DMS 273 treated with DMSO at 0.1 percent for 48 hours (cell line): ENCODE data around the gene SYNDIG1.
"Not testable (repeated sequence)": the region's sequence is repeated elsewhere in the genome, so short reads cannot be mapped to it uniquely, and the experiment has no call there.

ENCODE experiments used
- DNase-seq: peaks from one replicate; lab custom pipeline; 2025; lab: John Stamatoyannopoulos, UW

The SYNDIG1 gene

DNA sequence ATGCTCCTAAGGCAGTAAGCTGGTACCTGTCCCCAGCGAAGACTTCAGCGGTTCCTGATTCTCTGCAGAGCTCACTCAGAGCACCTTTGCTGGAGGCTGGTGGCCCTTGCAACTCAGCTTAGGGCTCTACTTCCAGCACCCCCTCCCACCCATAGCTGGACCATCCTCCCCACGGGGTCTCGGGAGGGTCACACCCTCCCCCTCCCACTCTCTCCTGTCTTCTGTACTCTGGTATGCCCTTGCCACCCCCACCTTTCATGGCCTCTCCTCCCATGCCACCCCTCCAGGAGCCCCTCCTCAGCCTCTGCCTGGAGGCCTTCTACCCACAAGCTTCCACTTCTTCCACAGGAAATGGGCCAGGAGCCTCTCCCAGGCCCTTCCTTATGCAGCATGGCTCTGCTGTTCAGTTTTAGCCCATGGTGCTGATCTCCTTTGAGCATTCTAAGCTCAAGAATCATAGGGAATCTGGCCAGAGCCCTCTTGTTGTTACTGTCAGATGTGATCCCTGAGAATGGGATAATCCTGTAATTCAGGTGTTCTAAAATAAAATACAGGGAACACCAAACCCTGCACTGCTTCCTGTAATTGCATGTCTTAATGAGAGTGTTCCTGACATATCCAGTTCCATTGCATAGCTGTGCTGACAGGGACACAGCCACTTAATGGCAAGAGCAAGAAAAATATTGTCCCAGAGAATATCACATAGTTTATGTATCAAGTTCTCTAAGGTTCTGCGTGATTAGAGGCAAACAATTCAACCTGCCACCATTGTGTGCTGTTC is 142.1 kb downstream of the SYNDIG1 start:
- no peak for DNase-seq

DNA sequence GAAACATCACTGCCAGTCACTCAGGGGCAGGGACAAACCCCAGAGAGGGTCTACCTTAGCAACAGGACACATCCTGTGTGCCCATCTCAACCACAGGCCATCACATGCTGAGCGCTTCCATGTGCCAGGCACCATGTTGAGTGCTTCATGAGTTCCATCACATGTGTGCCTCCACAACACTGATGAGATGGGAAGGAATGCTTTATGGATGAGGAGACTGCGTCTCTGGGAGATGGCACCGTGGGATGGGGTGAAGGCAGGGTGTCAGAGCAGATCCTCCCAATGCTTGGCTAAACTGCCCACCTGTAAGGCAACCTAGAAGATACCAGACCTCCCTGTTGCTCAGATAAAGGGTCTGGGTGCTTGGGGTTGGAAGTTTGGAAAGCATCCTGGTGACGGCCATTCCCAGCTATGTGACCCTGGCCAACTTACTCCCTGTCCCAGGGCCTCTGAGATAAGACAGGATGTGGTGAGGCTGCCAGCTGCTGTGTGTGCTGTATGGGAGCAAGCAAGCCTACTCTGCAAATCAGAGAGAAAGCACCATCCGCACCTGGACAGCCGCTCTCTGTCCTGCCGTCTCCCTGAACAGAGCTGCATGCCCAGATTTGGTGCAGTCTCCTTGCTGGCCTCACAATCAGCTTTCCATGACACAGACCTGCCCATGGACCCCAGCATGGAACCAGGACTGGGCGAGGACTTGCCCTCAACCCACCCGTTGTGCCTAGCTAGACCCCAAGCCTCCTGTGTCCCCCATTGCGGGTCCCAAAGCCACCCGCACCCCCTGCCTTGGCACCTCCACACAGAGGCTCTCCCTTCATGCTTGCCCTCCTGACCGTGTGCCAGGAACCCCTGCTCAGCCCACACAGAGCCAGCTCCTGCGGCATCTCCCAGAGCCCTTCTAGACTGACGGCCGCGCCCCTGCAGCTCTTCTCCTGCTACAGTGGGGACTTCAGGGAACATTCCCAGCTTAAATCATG is 143.7 kb downstream of the SYNDIG1 start:
- DNase-seq: no peak

DNA sequence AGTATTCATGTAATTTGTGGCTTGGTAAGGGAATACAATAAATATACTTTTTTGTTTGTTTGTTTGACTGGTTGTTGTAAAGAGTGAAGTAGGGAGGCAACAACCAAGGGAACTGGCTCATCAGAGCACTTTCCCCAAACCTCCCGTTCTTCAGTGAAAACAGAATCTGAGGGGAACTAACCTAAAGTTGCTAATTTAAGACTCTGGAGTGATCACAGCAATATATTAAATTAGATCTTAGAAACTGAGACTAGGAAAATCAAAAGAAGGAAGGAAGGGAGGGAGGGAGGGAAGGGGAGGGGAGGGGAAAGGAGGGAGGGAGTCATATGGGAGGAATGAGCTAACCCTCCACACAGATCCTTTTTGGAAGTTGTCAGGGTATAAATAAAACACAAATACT is 144.9 kb downstream of the SYNDIG1 start:
- no peak for DNase-seq

DNA sequence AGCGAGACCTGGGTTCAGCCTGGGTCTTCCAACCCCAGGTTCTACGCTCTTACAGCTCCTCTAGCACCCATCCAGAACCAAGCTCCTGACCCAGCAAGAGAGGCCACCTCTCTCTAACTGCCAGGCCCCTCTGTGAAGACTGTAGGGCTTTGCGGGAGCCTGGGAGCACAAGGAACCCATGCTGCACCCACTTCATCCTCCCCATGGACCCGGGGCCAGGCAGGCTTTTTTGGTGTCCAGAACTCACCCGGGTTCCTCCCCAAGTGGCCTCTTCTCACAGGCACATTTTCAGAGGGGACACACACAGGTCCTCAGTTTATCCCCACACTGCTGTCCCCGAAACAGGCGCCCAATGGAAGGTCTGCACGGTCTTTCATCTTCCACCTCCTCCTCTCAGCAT is 145.9 kb downstream of the SYNDIG1 start:
- no peak for DNase-seq

DNA sequence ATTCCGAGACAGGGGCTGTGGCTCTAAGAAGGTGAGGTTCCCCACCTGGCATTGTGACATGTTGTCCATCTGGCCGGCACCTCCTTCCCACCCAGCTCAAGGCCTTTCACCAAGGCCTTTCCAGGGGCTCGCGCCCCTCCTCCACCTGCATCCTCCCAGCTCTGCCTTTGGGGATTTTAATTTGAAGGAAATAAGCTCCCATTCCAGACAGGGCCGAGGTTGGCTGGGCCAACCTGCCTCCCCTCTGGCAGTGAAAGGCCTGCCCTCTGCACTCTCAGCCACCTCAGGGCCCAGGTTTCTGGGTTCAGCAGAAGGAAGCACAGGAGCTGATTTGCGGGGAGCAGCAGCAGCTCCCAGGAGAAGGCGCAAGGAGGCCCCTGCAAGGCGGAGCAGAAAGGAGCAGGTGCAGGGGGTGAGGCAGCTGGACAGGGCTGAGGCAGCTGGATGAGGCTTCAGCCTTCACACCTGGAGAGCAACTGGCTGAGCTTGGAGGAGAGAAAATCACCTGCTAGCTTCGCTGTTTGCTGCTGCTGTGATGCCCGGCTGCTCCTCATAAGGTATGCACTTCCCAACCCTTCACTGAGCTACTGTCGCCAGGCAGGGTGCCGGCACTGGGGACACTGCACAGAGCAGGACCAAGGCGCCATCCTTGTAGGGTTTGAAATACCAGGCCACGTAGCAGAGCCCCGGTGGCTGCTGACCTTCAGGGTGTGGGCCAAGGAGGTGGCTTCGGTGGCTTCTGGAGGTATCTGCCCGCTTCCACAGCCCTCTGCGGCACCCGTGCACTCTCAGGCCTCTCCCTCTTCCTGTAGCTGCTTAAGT is 147.0 kb downstream of the SYNDIG1 start:
- DNase-seq: no peak

DNA sequence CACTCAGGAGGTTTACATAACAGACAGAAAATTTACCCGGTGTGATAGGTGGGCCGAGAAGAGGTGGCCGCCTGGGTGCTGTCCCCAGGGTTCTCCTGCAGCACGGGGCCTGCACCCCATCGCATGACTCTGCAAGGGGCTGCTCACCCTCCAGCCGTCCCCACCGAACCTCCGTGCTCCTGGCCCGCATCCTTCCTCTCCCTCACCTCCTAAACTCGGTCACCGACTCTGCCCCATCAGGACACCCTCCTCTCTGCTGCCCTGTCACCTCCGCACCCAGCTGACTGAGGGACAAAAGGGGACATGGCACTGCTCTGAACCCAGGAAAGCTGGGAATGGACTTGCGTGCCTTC is 147.6 kb downstream of the SYNDIG1 start:
- no peak for DNase-seq

DNA sequence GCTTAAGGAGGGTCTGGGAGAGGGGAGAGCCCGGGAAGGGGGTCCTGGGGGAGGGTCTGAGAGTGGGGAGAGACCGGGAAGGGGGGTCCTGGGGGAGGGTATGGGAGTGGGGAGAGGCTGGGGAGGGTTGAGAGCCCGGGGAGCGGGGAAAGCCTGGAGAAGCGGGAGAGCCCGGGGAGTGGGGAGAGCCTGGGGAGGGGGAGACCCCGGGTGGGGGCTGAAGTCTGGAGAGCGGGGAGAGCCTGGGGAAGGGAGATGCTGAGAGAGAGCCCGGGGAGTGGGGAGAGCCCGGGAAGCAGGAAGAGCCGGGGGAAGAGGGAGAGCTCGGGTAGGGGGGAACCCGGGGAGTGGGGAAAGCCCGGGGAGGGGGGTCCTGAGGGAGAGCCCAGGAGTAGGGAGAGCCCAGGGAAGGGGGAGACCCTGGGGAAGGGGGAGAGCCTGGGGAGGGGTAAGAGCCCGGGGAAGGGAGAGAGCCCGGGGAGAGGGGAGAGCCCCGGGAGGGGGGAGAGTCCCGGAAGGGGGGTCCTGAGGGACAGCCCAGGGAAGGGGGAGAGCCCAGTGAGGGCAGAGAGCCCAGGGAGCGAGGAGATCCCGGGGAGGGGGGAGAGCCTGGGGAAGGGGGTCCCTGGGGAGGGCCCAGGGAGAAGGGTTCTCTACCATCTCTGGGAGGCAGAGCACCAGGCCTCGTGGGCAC is 148.5 kb downstream of the SYNDIG1 start:
- DNase-seq: no peak

DNA sequence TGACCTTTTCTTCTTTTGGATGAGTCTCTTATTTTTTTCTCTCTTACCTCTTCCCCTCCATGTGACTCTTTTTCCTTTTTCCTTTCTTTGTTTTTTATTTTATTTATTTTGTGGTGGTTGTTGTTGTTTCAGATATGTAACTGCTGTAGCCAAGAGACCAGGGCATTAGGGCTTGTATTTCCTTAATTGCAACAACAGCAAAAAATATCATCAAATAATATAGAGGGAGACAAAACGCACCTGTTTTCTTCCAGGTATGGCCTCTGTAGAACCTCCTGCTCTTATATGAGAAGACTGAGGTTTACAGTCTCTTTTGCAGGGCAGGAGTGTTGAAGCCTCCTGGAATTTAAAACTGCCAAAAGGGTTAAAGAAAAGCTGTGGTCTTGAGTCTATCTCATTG is 149.3 kb downstream of the SYNDIG1 start:
- DNase-seq: no peak

DNA sequence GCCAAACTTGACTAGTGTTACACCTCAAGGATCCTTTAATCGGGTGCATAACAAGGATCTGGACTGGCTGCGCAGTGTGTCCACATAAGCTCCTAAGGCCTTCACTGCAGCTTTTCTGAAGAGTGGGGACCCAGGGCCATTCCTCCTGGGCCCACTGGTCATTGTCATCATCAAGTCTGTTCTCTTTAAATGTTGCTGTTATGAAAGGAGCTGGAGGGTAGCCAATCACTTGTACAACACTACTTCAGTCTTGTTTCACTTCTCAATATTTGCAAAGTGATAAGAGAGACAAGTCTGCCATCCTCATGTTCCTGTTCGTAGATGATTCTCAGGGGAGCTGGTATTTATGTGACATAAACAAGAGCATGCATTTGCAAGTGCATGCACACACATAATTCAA is 149.8 kb downstream of the SYNDIG1 start:
- no peak for DNase-seq

DNA sequence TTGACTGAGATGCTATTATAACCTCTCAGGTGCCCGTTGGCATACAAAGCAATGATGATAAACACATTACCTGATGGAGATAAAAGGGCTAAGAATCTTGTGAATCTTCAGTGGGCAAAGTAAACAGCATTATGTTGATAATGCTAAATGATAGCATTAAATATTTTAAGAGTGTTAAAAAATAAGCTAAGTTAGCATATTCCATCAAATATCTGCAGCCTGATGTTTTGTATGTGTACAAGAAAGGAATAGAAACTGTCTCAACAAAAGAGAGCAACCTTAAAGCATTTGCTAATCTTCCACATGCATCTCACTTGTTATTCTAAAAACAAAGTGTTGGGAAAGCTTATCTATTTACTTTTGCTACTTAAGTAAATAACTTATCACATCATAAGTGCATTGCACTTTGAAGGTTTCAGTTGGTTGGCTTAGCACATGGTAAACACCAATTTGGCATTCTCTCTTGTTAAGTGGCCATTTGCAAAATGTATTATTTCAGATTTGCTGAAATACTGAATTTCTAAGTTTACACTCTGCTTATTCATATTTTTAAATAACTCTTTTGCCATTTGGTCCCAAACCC is 151.6 kb downstream of the SYNDIG1 start:
- DNase-seq: no peak

DNA sequence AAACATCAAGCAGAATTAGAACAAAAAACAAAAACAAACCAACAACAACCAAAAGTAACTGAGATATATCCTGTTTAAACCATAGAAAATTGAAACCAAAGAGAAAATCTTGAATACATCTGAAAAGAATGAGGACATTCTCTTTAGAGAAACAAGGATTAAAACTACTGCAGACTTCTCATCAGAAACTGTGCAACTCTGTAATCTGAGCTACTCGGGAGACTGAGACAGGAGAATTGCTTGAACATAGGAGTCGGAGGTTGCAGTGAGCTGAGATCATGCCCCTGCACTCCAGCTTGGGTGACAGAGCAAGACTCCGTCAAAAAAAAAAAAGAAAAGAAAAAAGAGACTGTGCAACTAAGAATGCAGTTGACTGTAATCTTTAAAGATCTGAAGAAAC is 153.4 kb downstream of the SYNDIG1 start:
- DNase-seq: no peak

DNA sequence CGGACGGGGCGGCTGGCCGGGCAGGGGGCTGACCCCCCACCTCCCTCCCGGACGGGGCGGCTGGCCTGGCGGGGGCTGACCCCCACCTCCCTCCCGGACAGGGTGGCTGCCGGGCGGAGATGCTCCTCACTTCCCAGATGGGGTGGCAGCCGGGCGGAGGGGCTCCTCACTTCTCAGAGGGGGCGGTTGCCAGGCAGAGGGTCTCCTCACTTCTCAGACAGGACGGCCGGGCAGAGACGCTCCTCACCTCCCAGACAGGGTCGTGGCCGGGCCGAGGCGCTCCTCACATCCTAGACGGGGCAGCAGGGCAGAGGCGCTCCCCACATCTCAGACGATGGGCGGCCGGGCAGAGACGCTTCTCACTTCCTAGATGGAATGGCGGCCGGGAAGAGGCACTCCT is 156.7 kb downstream of the SYNDIG1 start:
- DNase-seq: not testable (repeated sequence)

DNA sequence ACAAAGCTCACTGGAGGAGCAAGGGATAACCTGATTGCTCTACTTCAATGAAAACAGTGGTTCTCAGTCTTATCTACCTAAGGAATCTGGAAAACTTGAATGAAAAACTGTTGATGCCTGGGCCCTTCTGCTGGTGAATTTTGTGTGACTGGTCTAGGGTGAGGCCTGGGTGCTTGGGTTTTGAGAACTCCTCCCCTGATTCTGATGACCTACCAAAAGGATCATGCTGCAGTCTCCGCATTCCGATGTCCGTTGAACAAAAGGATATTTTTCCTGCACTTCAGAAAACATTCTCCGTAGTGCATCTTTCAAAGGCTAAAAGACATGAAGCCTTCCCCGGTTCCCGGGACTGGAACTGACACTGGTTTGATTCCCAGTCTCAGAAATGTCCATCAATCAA is 157.9 kb downstream of the SYNDIG1 start:
- no peak for DNase-seq

DNA sequence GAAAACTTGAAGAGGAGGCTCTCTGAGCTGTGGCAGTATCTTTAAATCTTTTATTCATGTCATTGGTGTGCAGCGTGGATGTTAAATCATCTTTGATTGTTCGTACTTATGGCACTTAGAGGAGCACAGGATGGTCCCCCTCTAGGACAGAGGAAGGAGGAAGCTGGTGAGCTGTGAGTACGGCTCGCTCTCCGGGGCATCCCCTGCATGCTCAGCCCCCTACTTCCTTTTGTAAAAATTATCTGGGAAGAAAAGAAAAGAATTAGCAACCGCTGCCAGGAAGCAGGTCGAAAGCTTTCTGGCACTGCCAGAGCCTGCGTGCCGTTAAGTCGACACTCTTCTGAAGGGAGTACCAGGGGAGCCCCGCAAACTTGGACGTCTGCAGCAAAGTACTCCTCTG is 158.5 kb downstream of the SYNDIG1 start:
- no peak for DNase-seq

DNA sequence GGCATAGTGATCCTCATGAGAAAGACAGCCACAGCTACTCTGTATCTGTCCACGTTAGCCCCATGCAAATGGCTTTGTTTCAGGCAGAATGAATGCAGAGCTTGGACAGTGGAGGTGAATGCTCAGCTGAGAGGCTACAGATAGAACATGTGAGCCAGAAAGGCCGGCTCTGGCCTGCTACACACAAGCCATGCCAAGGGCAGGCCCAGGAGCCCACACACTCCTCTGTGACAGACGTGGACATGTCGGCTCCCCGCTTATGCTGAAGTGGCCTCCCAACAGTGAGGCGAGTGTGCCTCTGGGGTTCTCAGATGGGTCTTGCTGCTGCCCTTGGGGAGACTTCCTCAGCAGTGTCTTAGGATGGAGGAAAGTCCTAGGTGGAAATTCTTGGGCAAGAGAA is 159.6 kb downstream of the SYNDIG1 start:
- DNase-seq: no peak

DNA sequence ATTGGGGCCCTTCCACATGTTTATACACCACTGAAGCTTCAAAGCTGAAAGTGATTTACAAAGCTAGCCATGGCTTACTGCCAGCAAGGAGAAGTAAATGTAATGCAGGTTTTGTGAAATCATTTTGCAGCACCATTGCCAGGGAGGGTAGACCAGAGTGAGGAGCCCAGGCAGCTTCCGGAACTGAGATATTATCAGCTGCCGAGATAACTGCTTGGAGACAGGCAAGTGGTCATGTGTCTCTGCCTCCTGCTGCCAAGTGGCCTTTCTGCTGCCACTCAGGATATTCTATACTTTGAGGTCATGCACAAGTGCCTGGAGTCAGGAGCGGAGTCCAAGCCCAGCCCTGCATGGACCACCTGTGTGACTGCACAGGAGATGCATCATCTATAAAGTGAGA is 160.2 kb downstream of the SYNDIG1 start:
- DNase-seq: no peak

DNA sequence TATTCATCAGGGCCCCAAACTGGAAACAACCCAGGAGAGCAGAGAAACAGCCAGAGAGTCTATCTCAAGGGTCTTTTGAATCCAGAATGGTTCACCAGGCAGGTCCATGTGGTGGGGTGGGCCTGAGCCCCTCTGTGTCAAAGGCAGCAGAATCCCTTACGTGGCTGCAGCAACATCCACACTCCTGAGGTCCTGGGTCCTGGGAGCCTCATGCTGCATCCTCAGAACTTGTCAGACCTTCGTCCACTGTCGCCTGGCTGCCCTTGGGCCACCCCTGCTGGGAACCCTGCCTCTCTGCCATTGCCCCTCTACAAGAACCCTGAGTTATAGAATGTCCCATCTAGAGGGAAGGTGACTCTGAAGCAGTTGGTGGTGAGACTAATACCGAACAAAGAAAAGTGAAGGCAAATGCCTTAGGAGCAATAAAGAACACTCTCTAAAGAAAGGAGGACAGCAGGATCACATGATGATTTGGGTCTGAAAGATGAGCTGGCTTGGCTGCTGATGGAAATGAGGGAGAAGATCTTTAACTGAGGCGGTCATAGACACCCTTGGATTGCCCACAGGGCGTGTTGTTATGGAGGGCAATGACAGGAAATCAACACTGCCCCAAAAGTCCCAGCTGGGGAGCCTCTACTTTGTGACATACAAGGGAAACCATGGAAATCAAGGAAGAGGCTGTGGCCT is 161.2 kb downstream of the SYNDIG1 start:
- DNase-seq: no peak

DNA sequence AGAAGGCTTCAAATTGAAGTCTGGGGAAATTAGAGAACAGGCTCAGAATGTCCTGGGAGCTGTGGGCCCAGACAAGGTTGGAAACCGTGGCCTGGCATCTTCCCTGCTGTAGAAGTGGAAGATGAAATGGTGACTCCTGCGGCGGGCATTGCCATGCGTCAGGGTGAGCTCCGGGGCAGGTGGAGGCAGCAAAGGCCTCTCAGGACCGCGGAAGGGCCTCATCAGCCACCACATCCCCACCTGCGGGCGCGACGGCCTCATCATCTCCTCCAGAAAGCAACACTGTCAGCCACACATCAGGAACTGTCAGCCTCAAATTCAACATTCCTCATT is 161.7 kb downstream of the SYNDIG1 start:
- DNase-seq: no peak

DNA sequence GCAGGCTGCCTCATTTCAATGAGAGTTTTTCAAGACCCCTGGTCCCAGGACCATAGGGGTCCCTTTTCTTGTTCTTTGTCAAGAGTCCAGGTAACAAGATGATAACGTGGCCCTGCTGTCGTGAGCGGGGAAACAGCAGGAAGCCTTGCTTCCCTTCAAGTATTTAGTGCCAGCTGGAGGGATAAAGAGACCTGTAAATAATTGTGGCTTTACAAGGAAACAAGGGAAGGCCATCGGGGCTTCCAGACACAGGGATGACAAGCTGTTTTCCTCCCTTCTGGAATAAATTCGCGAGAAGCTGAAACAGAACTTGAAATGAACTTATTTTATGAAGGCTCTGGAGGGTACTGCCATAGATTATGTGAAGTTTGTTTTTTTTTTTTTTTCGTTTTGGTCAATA is 163.2 kb downstream of the SYNDIG1 start:
- DNase-seq: peak; percentile 44

DNA sequence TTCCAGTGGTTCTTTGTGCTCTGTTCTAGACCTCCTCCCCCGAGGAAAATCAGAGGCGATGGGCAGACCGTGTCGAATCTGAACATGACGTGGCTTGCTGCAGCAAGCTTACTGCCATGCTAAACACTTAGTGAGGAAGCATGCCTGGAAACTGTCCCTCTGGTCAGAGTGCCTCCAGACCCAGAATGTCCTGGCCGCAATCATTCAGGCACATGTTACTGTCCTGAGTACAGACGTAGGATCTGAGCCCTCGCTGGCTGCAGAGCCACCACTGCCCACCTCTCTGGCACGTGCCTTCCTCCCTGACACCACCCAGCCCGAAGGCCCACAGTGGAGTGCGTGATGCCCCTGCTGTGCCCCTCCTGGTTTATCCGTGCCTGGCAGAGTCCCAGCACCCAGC is 163.6 kb downstream of the SYNDIG1 start:
- no peak for DNase-seq

DNA sequence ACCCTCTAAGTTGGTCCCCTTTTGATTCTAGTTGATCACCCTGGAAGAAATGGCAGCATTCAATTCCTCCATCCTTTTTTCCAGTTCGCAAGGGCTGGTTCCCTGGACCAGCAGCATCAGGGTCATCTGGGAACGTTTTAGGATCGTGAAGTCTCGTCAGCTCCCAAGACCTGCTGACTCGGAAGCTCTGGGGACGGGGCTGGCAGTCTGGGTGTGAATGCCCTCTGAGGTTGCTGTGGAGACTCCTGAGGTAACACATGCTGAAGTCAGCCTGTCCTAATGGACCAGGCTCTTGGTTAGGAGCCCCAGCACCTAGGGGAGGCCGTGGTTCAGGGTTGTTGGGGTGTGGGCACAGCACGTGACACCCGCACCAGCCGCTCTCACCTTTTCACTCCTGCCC is 164.1 kb downstream of the SYNDIG1 start:
- no peak for DNase-seq
